H1 (cell line): Measurements from ENCODE around the gene ZNF674. TPM values are rescaled to one million over a fixed set of nuclear protein-coding genes. Genes with fewer than 3 reads are reported as not detected.

Source experiments
- CTBP2 ChIP-seq: IDR thresholded peaks from 2 replicates; pipeline ENCODE4 v1.7.0; 2011; ENCODE audit warnings: borderline replicate concordance, mild to moderate bottlenecking, moderate library complexity, mixed read lengths, low read length; ENCODE audit not compliant: insufficient read depth, insufficient read length
- KDM4A ChIP-seq: IDR thresholded peaks from one replicate; pipeline ENCODE4 v1.7.1; 2012; ENCODE audit warnings: low read depth, mild to moderate bottlenecking, moderate library complexity, low read length, inconsistent platforms; ENCODE audit not compliant: severe bottlenecking
- polyA plus RNA-seq, 7 experiments: library from polyadenylated mRNA; depleted of rRNA in 3 of 7; stranded (reverse) in 5 of 7; unstranded in 2 of 7; fragments of >200 nt in 5 of 7; fragments of 200-250 nt in 2 of 7; gene quantifications; 1 replicate in 5 of 7; 2 replicates in 1 of 7; 4 replicates in 1 of 7; pipeline versions ENCODE4 v1.2.1 to v1.2.3, GENCODE V29; 2011 to 2013; ENCODE audit warnings: missing spikeins in 2 of 7, mixed read lengths in 2 of 7
- total RNA-seq: library from RNA; stranded (reverse); fragmentation: NEBNext Ultra II Directional; extraction: Animal tissue kit (Norgen Biotek cat#: 25700); gene quantifications from 2 replicates; pipeline ENCODE4 v1.2.1, GENCODE V29; 2021
- TF ChIP-seq, protein P1 (sequence below): IDR thresholded peaks from 2 replicates; pipeline ENCODE4 v1.6.1; 2012; ENCODE audit warnings: low read length, inconsistent platforms

The ZNF674 gene
- total and polyA plus RNA-seq, 2 of the 8 experiments (the other 6 are each of a cell fraction or from before 2014, with no cell fraction given) = 2.0 to 7.4 TPM

DNA sequence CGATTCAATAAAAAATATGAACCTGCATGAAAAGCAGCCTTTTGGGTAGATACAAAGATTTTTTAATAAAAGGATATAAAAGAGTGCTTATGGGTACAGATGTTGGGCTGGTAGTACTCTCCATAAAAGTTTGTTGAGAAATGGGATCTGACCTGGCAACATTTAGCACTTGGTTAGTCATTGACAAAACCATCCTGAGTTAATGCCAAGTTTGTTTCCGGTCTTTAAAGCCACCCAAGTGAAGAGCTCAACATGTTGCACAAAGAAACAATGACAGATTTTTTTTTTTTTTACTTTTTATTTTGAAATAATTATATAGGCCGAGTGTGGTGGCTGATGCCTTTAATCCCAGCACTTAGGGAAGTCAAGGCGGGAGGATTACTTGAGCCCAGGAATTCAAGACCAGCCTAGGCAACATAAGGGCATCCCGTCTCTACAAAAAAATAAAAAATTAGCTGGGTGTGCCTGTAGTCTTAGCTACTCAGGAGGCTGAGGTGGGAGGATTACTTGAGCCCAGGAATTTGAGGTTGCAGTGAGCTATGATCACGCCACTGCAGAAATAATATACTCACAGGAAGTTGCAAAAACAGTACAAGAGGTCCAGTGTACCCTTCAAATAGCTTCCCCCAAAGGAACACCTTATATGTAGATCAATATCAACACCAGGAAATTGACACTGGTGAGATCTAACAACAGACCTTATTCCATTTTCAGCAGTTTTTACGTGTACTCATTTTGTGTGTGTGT is 44.9 kb upstream of the ZNF674 start (continued):
- TF ChIP-seq KDM4A (no peak), CTBP2 (no peak)
- TF ChIP-seq, protein P1, sequence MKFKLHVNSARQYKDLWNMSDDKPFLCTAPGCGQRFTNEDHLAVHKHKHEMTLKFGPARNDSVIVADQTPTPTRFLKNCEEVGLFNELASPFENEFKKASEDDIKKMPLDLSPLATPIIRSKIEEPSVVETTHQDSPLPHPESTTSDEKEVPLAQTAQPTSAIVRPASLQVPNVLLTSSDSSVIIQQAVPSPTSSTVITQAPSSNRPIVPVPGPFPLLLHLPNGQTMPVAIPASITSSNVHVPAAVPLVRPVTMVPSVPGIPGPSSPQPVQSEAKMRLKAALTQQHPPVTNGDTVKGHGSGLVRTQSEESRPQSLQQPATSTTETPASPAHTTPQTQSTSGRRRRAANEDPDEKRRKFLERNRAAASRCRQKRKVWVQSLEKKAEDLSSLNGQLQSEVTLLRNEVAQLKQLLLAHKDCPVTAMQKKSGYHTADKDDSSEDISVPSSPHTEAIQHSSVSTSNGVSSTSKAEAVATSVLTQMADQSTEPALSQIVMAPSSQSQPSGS = no peak
